Measurements from ENCODE around the gene SKOR2.

DNA sequence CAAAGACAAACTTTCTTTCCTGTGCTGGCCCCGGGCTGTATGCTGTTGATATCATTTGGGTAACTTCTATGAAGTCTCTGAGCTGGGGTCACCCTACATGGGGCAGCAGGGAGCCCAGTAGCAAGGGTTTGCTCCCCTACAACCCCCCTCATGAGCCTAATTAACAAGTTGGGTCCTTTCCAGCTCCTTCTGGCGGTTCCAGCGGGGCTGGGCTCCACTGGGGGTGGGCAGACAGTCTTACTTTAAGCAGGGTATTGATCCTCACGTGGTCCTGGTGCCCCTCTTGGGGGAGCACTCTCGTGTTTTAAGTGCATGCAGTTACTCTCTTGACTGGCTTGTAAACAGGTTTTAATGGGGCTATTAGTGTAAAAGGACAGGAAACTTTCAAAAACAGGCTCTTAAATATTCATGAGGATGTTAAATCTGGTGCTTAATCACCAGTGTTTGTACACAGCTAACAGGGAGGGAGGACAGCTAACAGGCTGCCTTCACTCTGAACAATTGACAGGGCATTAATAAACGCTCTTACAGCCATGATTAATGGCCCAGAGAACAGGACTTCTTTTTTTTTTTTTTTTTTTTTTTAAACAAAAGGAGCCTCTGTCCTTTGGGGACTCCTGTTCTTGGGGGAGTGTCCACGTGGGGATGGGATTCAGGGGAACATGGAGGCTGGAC is 36.6 kb upstream of the SKOR2 start:
- TF ChIP-seq, protein P1, sequence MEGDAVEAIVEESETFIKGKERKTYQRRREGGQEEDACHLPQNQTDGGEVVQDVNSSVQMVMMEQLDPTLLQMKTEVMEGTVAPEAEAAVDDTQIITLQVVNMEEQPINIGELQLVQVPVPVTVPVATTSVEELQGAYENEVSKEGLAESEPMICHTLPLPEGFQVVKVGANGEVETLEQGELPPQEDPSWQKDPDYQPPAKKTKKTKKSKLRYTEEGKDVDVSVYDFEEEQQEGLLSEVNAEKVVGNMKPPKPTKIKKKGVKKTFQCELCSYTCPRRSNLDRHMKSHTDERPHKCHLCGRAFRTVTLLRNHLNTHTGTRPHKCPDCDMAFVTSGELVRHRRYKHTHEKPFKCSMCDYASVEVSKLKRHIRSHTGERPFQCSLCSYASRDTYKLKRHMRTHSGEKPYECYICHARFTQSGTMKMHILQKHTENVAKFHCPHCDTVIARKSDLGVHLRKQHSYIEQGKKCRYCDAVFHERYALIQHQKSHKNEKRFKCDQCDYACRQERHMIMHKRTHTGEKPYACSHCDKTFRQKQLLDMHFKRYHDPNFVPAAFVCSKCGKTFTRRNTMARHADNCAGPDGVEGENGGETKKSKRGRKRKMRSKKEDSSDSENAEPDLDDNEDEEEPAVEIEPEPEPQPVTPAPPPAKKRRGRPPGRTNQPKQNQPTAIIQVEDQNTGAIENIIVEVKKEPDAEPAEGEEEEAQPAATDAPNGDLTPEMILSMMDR (IDR thresholded peaks at IDR 0.05 in 4 of 5, conservative IDR thresholded peaks at IDR 0.05 in 1 of 5), result no peak
- no peak for TF ChIP-seq POLR2A (IDR thresholded peaks at IDR 0.05)
